Uterus (tissue), 4 donors: ENCODE results near the gene DDR2. TPM values are rescaled to one million over a fixed set of nuclear protein-coding genes. Genes with fewer than 3 reads are reported as not detected.
A peak's percentile ranks its signal among the peaks of the same experiment; 100 is the strongest.

ENCODE experiments used
- DNase-seq, 2 donors: peaks; one replicate each; pipeline ENCODE4 v3.0.0-alpha.2; 2019 to 2020
- H3K27ac ChIP-seq, 2 donors: fragments of 200-600 bp; sonication (generic); 1 replicate in 1 of 2; 2 replicates in 1 of 2; pipeline ENCODE4 v1.5.1; 2016 to 2018
- H3K27me3 ChIP-seq, 2 donors: fragments of 200-600 bp; sonication (generic); one replicate each; pipeline ENCODE4 v1.5.1; 2018 to 2019; ENCODE audit warnings: control low read depth in 1 of 2
- H3K36me3 ChIP-seq, 2 donors: fragments of 200-600 bp; sonication (generic); one replicate each; pipeline ENCODE4 v1.5.1; 2019; ENCODE audit warnings: control low read depth in 1 of 2
- H3K4me1 ChIP-seq, 2 donors: fragments of 200-600 bp; sonication (generic); one replicate each; pipeline ENCODE4 v1.5.1; 2018 to 2019; ENCODE audit warnings: control low read depth in 1 of 2
- H3K4me3 ChIP-seq, 2 donors: fragments of 200-600 bp; sonication (generic); 1 replicate in 1 of 2; 2 replicates in 1 of 2; pipeline ENCODE4 v1.5.1; 2018 to 2019; ENCODE audit warnings: mild to moderate bottlenecking in 1 of 2
- H3K9me3 ChIP-seq, 2 donors: fragments of 200-600 bp; sonication (generic); one replicate each; pipeline ENCODE4 v1.5.1; 2019; ENCODE audit warnings: control low read depth in 1 of 2
- CTCF ChIP-seq, 4 experiments: fragments of 200-600 bp in 2 of 4; fragments of 450-650 bp in 2 of 4; sonication (generic) in 2 of 4; IDR thresholded peaks; one replicate each; pipeline ENCODE4 v1.5.1; 2016 to 2019; ENCODE audit warnings: antibody characterized with exemption in 4 of 4, mild to moderate bottlenecking in 2 of 4, moderate library complexity in 1 of 4
- POLR2A ChIP-seq, 2 donors: fragments of 450-650 bp; IDR thresholded peaks; one replicate each; pipeline ENCODE4 v1.6.1; 2016; ENCODE audit warnings: antibody characterized with exemption in 2 of 2, mild to moderate bottlenecking in 1 of 2, moderate library complexity in 1 of 2
- intact Hi-C: fragments of 100-400 bp; cut with DNase I; formaldehyde crosslinking; loops from one replicate; pipeline ENCODE4 v1.15.1; 2023; ENCODE audit warnings: low total_unique reads
- total RNA-seq, 4 donors: library from RNA; depleted of rRNA in 3 of 4; stranded (reverse); fragments of >200 nt in 3 of 4; gene quantifications; one replicate each; pipeline versions ENCODE4 v1.1.0 to v1.2.4, GENCODE V29; 2014 to 2023
- donor health status: DM: yes; HTN: yes; CAD: no.

Gene DDR2
- total RNA-seq, 4 donors from 2014 or later = 40.0 to 134 (median 74.7) TPM

GRCh38 chr1:162680419-162681121 is 48.3 kb downstream of the DDR2 start:
- H3K27me3 ChIP-seq = no peaks in the 10 kb centered on the region
- H3K4me1 ChIP-seq = peaks cover 5 to 17% of the 10 kb centered on the region in 2 donors
- intact Hi-C loops = no loop called here
- no peak for TF ChIP-seq CTCF (IDR thresholded peaks at IDR 0.05)
- no peak for TF ChIP-seq POLR2A (IDR thresholded peaks at IDR 0.05)
- no peaks in the 10 kb centered on the region for H3K9me3 ChIP-seq
- no peak overlapping the region for H3K4me3 ChIP-seq
- H3K36me3 ChIP-seq = no peaks in the 10 kb centered on the region
- H3K27ac ChIP-seq = peak overlapping the region in 1 of 2 donors; percentile 20
- no peak for DNase-seq

GRCh38 chr1:162681122-162681436 is 48.8 kb downstream of the DDR2 start:
- intact Hi-C loops = no loop called here
- H3K36me3 ChIP-seq = no peaks in the 10 kb centered on the region
- H3K27me3 ChIP-seq = no peaks in the 10 kb centered on the region
- peaks cover 5 to 17% of the 10 kb centered on the region in 2 donors for H3K4me1 ChIP-seq
- peak overlapping the region in 1 of 2 donors; percentile 20 for H3K27ac ChIP-seq
- no peak for TF ChIP-seq CTCF (IDR thresholded peaks at IDR 0.05)
- TF ChIP-seq POLR2A (IDR thresholded peaks at IDR 0.05) = no peak
- no peaks in the 10 kb centered on the region for H3K9me3 ChIP-seq
- no peak overlapping the region for H3K4me3 ChIP-seq
- no peak for DNase-seq

GRCh38 chr1:162682013-162682419 is 49.8 kb downstream of the DDR2 start:
- intact Hi-C loops = no loop called here
- DNase-seq = no peak
- H3K27me3 ChIP-seq = no peaks in the 10 kb centered on the region
- TF ChIP-seq POLR2A (IDR thresholded peaks at IDR 0.05) (no peak), CTCF (IDR thresholded peaks at IDR 0.05) (no peak)
- no peak overlapping the region for H3K27ac ChIP-seq
- no peaks in the 10 kb centered on the region for H3K9me3 ChIP-seq
- H3K36me3 ChIP-seq = no peaks in the 10 kb centered on the region
- H3K4me3 ChIP-seq = no peak overlapping the region
- peaks cover 0 to 8% of the 10 kb centered on the region in 2 donors for H3K4me1 ChIP-seq

- DNase-seq = no peak
- peaks cover 10 to 18% of the 10 kb centered on the region in 2 donors for H3K4me1 ChIP-seq
- H3K4me3 ChIP-seq = no peak overlapping the region
- intact Hi-C loops = no loop called here
- no peaks in the 10 kb centered on the region for H3K36me3 ChIP-seq
- H3K27me3 ChIP-seq = no peaks in the 10 kb centered on the region
- no peak for TF ChIP-seq CTCF (IDR thresholded peaks at IDR 0.05)
- no peak for TF ChIP-seq POLR2A (IDR thresholded peaks at IDR 0.05)
- no peaks in the 10 kb centered on the region for H3K9me3 ChIP-seq
- H3K27ac ChIP-seq = peak overlapping the region; percentile 75 to 84
Observed at GRCh38 chr1:162687870-162688269, 55.6 kb downstream of the DDR2 start.

GRCh38 chr1:162688521-162688920 is 56.3 kb downstream of the DDR2 start:
- Histone ChIP-seq H3K27me3 (no peaks in the 10 kb centered on the region), H3K36me3 (no peaks in the 10 kb centered on the region), H3K4me1 (peaks cover 10 to 18% of the 10 kb centered on the region in 2 donors), H3K4me3 (no peak overlapping the region), H3K27ac (peak overlapping the region; percentile 75 to 84), H3K9me3 (no peaks in the 10 kb centered on the region)
- intact Hi-C loops = no loop called here
- TF ChIP-seq POLR2A (IDR thresholded peaks at IDR 0.05) = no peak
- TF ChIP-seq CTCF (IDR thresholded peaks at IDR 0.05) = no peak
- peak in 1 of 2 donors; percentile 45 for DNase-seq
